ENCODE data around the gene TESPA1. TPM values are rescaled to one million over a fixed set of nuclear protein-coding genes. Genes with fewer than 3 reads are reported as not detected.

Gene TESPA1
- total and polyA plus RNA-seq, 9 of the 15 experiments (the other 6 are each of a cell fraction or from before 2014, with no cell fraction given): 0.72 to 7.1 (median 2.4) TPM

GRCh38 chr12:54929998-54930397, 54.6 kb downstream of the TESPA1 start:
- peaks cover 4% of the 10 kb centered on the region for H3K9me3 ChIP-seq (replicated peaks; ENCODE audit: control insufficient read depth, insufficient read depth, low read depth, low read length)
- 19% methylated on average over 3 of the region's 3 CpGs for WGBS (ENCODE audit: insufficient coverage, low coverage, missing lambda C conversion rate)

More at GRCh38 chr12:54929998-54930397, 54.6 kb downstream of the TESPA1 start:
- no TSS peak for BruUV-seq (replicated peaks)
- no peaks in the 10 kb centered on the region for H4K20me1 ChIP-seq (replicated peaks; ENCODE audit: control insufficient read depth, insufficient read depth, low read length)
- no peak overlapping the region for H3K4me2 ChIP-seq (ENCODE audit: insufficient read depth, low read length)
- no peak overlapping the region for H3K9ac ChIP-seq (ENCODE audit: insufficient read depth in 1 of 2, low read depth in 2 of 2, low read length in 2 of 2)
- DNase-seq (ENCODE audit: extremely low read depth in 1 of 4, low spot score in 3 of 4) (no peak), ATAC-seq (no peak), FAIRE-seq (no peak)
- H2AFZ ChIP-seq (ENCODE audit: low read depth, low read length): no peak overlapping the region
- H3K4me3 ChIP-seq: no peak overlapping the region
- H3K27ac ChIP-seq (ENCODE audit: extremely low read depth, low read depth, low read length): no peak overlapping the region
- no peak for TF ChIP-seq MYC (IDR thresholded peaks at IDR 0.05; ENCODE audit: low read depth, low read length)
- no peak for TF ChIP-seq MYC (CRISPR knock-in tag; IDR thresholded peaks at IDR 0.05; ENCODE audit: borderline replicate concordance, low read depth)
- TF ChIP-seq, protein P1, sequence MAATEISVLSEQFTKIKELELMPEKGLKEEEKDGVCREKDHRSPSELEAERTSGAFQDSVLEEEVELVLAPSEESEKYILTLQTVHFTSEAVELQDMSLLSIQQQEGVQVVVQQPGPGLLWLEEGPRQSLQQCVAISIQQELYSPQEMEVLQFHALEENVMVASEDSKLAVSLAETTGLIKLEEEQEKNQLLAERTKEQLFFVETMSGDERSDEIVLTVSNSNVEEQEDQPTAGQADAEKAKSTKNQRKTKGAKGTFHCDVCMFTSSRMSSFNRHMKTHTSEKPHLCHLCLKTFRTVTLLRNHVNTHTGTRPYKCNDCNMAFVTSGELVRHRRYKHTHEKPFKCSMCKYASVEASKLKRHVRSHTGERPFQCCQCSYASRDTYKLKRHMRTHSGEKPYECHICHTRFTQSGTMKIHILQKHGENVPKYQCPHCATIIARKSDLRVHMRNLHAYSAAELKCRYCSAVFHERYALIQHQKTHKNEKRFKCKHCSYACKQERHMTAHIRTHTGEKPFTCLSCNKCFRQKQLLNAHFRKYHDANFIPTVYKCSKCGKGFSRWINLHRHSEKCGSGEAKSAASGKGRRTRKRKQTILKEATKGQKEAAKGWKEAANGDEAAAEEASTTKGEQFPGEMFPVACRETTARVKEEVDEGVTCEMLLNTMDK (IDR thresholded peaks at IDR 0.05; ENCODE audit: borderline replicate concordance, insufficient read depth, low read depth, low read length, poor library complexity, severe bottlenecking): no peak
- TF ChIP-seq CBX5 (IDR thresholded peaks at IDR 0.05; ENCODE audit: borderline replicate concordance, low read depth): peak; percentile 35; the same call in 1 of the 2 replicates
- no peak for TF ChIP-seq ZBTB49 (CRISPR knock-in tag; IDR thresholded peaks at IDR 0.05; ENCODE audit: borderline replicate concordance)
- TF ChIP-seq, protein P2, sequence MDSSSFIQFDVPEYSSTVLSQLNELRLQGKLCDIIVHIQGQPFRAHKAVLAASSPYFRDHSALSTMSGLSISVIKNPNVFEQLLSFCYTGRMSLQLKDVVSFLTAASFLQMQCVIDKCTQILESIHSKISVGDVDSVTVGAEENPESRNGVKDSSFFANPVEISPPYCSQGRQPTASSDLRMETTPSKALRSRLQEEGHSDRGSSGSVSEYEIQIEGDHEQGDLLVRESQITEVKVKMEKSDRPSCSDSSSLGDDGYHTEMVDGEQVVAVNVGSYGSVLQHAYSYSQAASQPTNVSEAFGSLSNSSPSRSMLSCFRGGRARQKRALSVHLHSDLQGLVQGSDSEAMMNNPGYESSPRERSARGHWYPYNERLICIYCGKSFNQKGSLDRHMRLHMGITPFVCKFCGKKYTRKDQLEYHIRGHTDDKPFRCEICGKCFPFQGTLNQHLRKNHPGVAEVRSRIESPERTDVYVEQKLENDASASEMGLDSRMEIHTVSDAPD (CRISPR knock-in tag; IDR thresholded peaks at IDR 0.05): no peak
- no peak for TF ChIP-seq GTF2B (IDR thresholded peaks at IDR 0.05; ENCODE audit: extremely low read depth, insufficient read length)
- TF ChIP-seq ZNF280A (IDR thresholded peaks at IDR 0.05; ENCODE audit: low read depth, partially characterized antibody): peak; percentile 62
- TF ChIP-seq TRIM28 (IDR thresholded peaks at IDR 0.05): peak; percentile 89
- TF ChIP-seq, protein P3, sequence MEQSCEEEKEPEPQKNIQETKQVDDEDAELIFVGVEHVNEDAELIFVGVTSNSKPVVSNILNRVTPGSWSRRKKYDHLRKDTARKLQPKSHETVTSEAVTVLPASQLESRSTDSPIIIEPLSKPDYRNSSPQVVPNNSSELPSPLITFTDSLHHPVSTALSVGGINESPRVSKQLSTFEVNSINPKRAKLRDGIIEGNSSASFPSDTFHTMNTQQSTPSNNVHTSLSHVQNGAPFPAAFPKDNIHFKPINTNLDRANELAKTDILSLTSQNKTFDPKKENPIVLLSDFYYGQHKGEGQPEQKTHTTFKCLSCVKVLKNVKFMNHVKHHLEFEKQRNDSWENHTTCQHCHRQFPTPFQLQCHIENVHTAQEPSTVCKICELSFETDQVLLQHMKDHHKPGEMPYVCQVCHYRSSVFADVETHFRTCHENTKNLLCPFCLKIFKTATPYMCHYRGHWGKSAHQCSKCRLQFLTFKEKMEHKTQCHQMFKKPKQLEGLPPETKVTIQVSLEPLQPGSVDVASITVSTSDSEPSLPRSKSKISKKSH (CRISPR knock-in tag; IDR thresholded peaks at IDR 0.05): 0 out of 2 replicates have a peak, but pooled peaks have one; percentile 59
- POLR2A ChIA-PET: no interaction called here
- intact Hi-C loops (cut with micrococcal nuclease) (no loop called here), in situ Hi-C loops (cut with MboI) (no loop called here)
- H3K36me3 ChIP-seq (ENCODE audit: control insufficient read depth, insufficient read depth, low read length): no peaks in the 10 kb centered on the region
- peaks cover 0 to 19% of the 10 kb centered on the region in 2 experiments; a peak in 3 of 5 replicates for H3K4me1 ChIP-seq (replicated peaks in 1 of 2; ENCODE audit: control insufficient read depth in 2 of 2, insufficient read depth in 2 of 2, low read length in 2 of 2)
- H3K79me2 ChIP-seq (ENCODE audit: control insufficient read depth, insufficient read depth, low read length): no peaks in the 10 kb centered on the region
- H3K27me3 ChIP-seq (ENCODE audit: control insufficient read depth in 2 of 2, insufficient read depth in 2 of 2, low read length in 2 of 2): no peaks in the 10 kb centered on the region
- no peaks in the 10 kb centered on the region for H3K9me1 ChIP-seq (ENCODE audit: control insufficient read depth, insufficient read depth, low read length)
- CTCF ChIA-PET (ENCODE audit: low intra/inter-chr PET ratio): no interaction called here
